ENCODE measurements around the gene HOXC11. TPM values are rescaled to one million over a fixed set of nuclear protein-coding genes. Genes with fewer than 3 reads are reported as not detected.
A peak's percentile ranks its signal among the peaks of the same experiment; 100 is the strongest.

Gene HOXC11
- polyA plus RNA-seq, 1 experiment, result not detected

- no peak overlapping the region for H3K4me3 ChIP-seq (ENCODE audit: low read depth, low read length)
- peaks cover 98% of the 10 kb centered on the region for H3K27me3 ChIP-seq (ENCODE audit: control insufficient read depth, insufficient read depth, low read length)
- no peak for DNase-seq (ENCODE audit: low read depth, low spot score)
- H3K27ac ChIP-seq (ENCODE audit: low read depth, low read length), result no peak overlapping the region
- CTCF ChIA-PET, result interaction anchor here (1.6 to 3.5 kb wide), 2 partner anchors 203 to 216 kb away, joined by 4 to 16 read pairs; no protein-coding TSS in a partner anchor
- TF ChIP-seq CTCF (IDR thresholded peaks at IDR 0.05; ENCODE audit: low read depth, low read length), result no peak
- H3K9me3 ChIP-seq (ENCODE audit: control insufficient read depth, insufficient read depth, low read length), result peaks cover 13% of the 10 kb centered on the region; the same call in 1 of the 2 replicates
- POLR2A ChIA-PET, result no interaction called here
These were observed 25.4 kb downstream of the HOXC11 start for GRCh38 chr12:53998110-53998899.

- no peak for DNase-seq (ENCODE audit: low read depth, low spot score)
- peaks cover 98% of the 10 kb centered on the region for H3K27me3 ChIP-seq (ENCODE audit: control insufficient read depth, insufficient read depth, low read length)
- ChIA-PET CTCF (interaction anchor here (0.6 to 3.5 kb wide), 4 partner anchors 203 to 254 kb away, joined by 3 to 16 read pairs (median 4); no protein-coding TSS in a partner anchor), POLR2A (no interaction called here)
- no peak for TF ChIP-seq CTCF (IDR thresholded peaks at IDR 0.05; ENCODE audit: low read depth, low read length)
- peaks cover 13% of the 10 kb centered on the region; the same call in 1 of the 2 replicates for H3K9me3 ChIP-seq (ENCODE audit: control insufficient read depth, insufficient read depth, low read length)
- H3K4me3 ChIP-seq (ENCODE audit: low read depth, low read length), result no peak overlapping the region
- H3K27ac ChIP-seq (ENCODE audit: low read depth, low read length), result no peak overlapping the region
These were observed 25.9 kb downstream of the HOXC11 start for GRCh38 chr12:53998900-53999236.

- peaks cover 12% of the 10 kb centered on the region; the same call in 1 of the 2 replicates for H3K9me3 ChIP-seq (ENCODE audit: control insufficient read depth, insufficient read depth, low read length)
- no peak overlapping the region for H3K4me3 ChIP-seq (ENCODE audit: low read depth, low read length)
- TF ChIP-seq CTCF (IDR thresholded peaks at IDR 0.05; ENCODE audit: low read depth, low read length), result no peak
- no peak overlapping the region for H3K27ac ChIP-seq (ENCODE audit: low read depth, low read length)
- ChIA-PET POLR2A (interaction anchor here (0.6 to 0.9 kb wide), 2 partner anchors 12 to 59 kb away, joined by 3 to 4 read pairs; no protein-coding TSS in a partner anchor), CTCF (interaction anchor here (0.6 to 3.5 kb wide), 5 partner anchors 193 to 255 kb away, joined by 3 to 16 read pairs (median 4); no protein-coding TSS in a partner anchor)
- H3K27me3 ChIP-seq (ENCODE audit: control insufficient read depth, insufficient read depth, low read length), result peaks cover 98% of the 10 kb centered on the region
- DNase-seq (ENCODE audit: low read depth, low spot score), result no peak
These were observed 26.7 kb downstream of the HOXC11 start for GRCh38 chr12:53999559-54000115.

DNA sequence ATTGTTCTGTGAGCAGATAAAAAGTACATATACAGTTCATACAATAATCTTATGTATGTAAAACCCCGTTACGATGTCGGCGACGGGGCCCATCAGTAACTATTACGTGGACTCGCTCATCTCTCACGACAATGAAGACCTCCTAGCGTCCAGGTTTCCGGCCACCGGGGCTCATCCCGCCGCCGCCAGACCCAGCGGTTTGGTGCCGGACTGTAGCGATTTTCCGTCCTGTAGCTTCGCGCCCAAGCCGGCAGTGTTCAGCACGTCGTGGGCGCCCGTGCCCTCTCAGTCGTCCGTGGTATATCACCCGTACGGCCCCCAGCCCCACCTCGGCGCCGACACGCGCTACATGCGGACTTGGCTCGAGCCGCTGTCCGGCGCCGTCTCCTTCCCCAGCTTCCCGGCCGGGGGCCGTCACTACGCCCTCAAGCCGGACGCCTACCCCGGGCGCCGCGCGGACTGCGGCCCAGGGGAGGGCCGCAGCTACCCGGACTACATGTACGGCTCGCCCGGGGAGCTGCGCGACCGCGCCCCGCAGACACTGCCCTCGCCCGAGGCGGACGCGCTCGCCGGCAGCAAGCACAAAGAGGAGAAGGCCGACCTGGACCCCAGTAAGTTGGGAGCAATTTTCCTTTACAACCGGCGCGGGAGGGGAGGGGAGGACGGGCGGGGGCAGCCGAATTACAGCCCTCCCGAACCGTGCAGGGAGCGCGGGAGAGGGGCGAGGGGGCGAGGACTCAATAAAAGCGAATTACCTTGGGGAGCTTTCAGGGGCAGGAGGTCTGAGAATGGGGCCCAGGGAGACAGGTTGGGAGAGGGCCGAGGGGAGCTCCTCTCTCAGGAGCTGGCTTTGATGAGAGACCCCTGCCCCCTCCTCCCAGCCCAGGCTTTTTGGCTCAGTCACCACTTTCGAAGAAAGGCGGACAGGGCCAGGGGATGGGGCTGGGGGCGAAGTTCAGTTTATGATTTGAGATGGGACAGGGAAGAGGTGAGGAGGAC, 27.5 kb downstream of the HOXC11 start, which contains the start of gene HOXC9:
Gene HOXC9, plus strand, starts transcription at position 46 of the 999 bp plus-strand sequence. Its CDS starts 28 bp downstream, at position 74.
- no peak within 1 kb of the TSS for H3K27ac ChIP-seq (ENCODE audit: low read depth, low read length)
- ChIA-PET POLR2A (interaction anchor here (0.9 kb wide), 1 partner anchor 13 kb away, joined by 3 read pairs; no protein-coding TSS in a partner anchor), CTCF (interaction anchor here (0.6 to 3.5 kb wide), 3 partner anchors 192 to 251 kb away, joined by 3 to 16 read pairs (median 4); no protein-coding TSS in a partner anchor)
- no peak for TF ChIP-seq CTCF (IDR thresholded peaks at IDR 0.05; ENCODE audit: low read depth, low read length)
- peaks cover 9% of the 10 kb centered on the region; the same call in 1 of the 2 replicates for H3K9me3 ChIP-seq (ENCODE audit: control insufficient read depth, insufficient read depth, low read length)
- DNase-seq (ENCODE audit: low read depth, low spot score), result no peak
- peaks cover 98% of the 10 kb centered on the region for H3K27me3 ChIP-seq (ENCODE audit: control insufficient read depth, insufficient read depth, low read length)
- H3K4me3 ChIP-seq (ENCODE audit: low read depth, low read length), result peak within 1 kb of the TSS; percentile 32
